HG03066 (cell line): ENCODE results near the gene LSM14B.

ENCODE experiments used
- ATAC-seq: cut with Tn5 transposase; IDR thresholded peaks from one replicate; pipeline ENCODE4 v1.9.1; 2021; ENCODE audit warnings: low read depth; ENCODE audit not compliant: unreplicated experiment

Gene LSM14B

DNA sequence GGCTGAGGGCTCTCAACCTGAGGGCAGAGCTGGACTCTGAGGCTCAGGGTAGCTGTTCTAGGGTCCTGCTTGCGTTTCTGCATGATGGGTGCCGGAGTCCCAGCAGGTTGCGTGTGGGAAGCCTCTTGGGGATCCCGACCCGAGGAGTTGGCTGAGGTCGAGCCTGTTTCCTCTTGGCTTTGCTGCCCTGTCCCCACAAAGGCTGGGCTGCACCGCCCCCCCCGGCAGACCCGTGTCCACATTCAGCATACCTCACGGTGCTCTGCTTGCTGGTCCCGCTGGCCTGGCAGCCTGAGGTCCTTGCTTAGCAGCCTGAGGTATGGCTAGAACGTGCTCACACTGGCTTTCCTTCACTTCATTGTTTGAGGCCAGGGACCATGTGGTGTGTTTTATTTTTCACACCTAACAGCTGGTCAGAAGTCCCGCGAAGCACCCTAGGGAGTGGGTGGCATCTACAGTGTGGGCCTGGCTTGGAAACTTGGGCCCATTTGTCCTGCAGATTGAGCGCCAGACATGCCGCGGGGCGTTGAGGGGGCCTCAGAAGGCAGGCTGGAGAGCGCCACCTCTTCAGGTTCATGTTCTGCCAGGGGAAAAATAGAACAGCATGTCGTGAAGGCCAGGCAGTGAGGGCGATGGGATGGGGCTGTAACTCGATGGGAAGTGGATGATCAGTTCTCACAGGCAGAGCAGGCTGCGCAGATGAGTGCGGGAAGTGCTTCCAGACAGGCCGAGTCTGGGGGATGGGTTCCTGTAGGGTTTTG is 9.5 kb downstream of the LSM14B start:
- no peak for ATAC-seq

GRCh38 chr20:62132421-62132820 is 10.1 kb downstream of the LSM14B start:
- no peak for ATAC-seq

GRCh38 chr20:62133051-62133845 is 11.0 kb downstream of the LSM14B start:
- no peak for ATAC-seq

DNA sequence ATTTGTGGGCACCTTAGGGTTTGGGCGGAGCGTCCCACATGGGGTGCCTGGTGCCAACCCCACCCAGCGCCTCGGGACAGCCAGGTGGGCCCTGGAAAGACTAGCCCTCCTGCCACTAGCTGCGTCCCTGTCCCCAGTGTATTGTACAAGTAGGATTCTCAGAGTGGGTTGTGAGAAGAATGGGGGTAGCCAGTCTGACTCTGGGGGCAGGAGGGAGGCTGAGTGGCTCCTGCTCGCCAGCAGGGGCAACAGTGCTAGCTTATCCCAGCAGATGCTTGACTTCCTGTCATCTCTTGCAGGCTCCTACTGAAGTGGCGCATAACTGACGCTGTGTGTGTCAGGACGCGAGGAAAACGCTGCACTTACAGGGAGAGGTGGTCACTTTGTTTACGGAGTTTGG is 11.6 kb downstream of the LSM14B start:
- no peak for ATAC-seq

DNA sequence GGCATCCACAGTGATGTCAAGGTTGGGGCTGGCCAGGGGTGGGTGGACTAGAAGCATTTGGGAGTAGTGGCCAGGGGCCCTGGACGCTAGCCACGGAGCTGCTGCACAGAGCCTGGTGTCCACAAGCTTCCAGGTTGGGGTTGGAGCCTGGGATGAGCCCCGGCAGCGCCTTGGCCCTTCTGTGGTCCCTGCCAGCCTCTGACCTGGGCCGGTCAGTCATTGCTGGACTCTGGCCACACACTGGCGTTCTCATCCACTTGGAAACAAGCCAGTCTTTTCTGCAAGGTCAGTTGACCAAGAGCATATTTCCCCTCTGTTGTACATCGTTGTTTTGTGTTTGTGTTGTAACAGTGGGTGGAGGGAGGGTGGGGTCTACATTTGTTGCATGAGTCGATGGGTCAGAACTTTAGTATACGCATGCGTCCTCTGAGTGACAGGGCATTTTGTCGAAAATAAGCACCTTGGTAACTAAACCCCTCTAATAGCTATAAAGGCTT is 12.5 kb downstream of the LSM14B start:
- ATAC-seq, result no peak

GRCh38 chr20:62135573-62136266 is 13.4 kb downstream of the LSM14B start:
- no peak for ATAC-seq

DNA sequence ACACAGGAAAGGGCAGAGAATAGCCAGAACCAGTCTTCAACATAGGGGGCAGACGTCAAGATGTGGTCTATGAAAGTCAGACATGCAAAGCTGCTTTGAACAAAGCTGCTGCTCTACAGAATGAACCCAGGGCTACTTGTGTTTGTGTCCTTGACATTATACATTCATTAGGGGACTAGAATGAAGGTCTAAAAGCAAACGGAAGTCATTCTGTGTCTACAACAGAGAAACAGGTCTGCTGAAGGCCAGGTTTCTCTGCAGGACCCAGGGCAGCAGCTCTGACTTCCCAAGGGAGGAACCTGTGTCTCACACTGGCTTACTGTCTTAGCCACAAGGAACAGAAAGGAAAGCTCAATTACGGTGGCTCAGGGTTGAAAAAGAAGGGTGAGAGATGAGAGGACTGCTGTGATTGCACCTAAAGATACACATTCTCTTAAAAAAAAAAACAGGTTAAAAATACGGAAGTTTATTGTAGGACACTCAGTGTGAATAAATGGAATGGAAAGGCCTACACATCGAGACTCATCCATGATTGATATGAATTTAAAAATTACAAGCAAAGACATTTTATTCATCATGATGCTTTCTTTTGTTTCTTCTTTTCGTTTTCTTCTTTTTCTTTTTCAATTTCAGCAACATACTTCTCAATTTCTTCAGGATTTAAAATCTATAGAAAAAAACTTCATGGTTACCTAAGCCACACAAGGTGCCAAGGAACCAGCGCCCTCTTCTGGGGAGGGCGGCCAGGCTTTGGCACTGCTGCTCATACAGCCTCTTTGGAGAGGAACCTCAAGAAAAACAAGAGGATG is 14.2 kb downstream of the LSM14B start:
- ATAC-seq, result no peak

GRCh38 chr20:62137092-62137384 is 14.8 kb downstream of the LSM14B start:
- no peak for ATAC-seq

DNA sequence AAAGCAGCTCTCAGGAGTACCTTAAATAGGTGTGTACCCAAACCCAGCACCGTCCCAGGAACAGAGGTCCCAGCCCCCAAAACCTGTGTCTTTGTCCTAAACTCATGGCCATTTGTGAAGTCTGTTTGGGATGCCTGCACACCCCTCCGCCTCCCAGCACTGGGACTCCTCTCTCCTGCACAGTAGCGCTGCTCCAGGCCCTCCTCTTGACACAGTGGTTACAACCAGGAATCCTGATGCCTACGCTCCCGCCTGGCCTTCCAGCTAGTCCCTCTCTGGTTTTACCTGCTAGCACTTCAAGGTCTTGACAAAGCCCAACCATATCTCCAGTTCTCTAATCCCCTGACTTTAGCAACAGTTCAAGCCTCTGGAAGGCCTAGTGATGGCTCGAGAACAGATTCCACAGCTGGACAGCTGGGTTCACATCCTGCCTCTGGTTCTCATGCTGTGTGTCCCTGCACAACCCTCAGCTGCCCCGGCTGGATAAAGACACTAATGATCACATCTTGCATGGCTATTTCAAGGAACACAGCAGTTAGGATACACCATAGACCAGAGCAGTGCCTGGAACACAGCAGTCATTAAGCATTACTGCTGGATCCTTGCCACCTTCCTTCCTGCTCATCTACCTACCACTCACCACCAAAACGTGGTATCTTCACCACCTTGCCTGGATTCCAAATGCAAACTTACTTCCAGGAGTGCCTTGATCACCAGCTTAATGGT is 15.4 kb downstream of the LSM14B start:
- ATAC-seq, result no peak

- no peak for ATAC-seq
Measured at GRCh38 chr20:62138204-62138543, 15.9 kb downstream of the LSM14B start.

- no peak for ATAC-seq
Measured at GRCh38 chr20:62138912-62139311, 16.6 kb downstream of the LSM14B start.

DNA sequence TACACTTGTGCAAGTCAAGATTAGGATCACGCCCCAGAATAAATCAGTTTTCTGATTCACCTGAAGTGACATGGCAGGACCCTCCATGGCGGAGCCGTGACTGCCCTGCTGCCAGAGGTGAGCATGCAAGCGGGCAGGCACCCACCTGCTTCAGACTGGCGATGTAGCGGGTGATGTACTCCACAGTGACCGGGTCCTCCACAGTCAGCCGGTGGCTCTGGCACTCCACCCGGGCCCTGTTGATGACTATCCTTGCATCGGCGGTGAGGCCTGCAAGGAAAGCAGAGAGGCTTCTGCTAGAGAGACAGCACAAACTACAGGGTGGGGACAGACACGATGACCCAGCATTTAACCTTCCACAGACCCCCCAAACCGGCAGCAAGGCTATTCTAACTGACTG is 17.4 kb downstream of the LSM14B start:
- no peak for ATAC-seq

GRCh38 chr20:62141043-62141396 is 18.7 kb downstream of the LSM14B start:
- no peak for ATAC-seq

- no peak for ATAC-seq
Measured at GRCh38 chr20:62141397-62142251, 19.3 kb downstream of the LSM14B start.

DNA sequence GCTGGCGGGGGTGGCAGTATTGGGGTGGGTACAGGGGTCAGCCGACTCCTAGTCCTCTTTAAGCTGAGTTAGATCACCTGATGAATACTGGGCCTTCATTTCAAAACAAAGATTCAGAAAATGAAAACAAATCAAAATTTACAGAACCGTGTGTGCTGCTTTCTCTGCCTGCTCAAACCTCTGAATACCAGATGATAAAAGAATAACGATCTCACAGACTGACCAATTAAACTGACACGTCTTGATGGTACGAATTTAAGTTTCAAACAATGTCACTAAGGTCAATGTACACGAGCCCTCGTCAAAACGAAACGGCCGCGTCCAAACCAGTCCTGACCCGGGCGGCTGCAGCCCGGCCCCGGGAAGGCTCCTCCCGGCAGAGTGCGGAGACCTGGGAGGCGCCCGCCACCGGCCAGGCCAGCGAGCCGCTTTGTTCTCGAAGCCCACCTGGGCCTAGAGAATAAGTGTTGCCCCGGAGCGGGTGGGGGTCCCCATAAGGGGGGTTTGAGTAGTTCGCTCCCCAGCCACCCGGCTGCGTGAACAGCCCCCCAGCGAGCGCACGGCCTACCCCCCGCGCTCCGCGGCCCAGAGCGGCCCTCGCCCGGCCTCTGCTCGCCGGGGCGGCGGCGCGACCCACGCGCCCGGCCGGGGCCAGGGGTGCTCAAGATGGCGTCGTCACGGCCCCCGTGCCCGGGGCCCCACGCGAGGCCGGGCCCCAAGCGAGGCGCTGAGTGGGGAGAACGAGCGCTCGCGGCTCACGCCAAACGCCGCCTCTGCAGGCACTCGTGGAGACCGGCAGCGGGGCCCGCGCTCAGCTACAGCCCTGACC is 20.2 kb downstream of the LSM14B start:
- peak; percentile 18 for ATAC-seq

GRCh38 chr20:62143081-62143956 is 21.0 kb downstream of the LSM14B start, which contains the start of the genes PSMA7 and SS18L1:
Gene PSMA7 (minus strand): TSS chr20:62143394. CDS start chr20:62143303, 91 bp downstream.
Gene SS18L1 (plus strand): TSS chr20:62143769. CDS start chr20:62143821, 52 bp downstream.
- peak; percentile 70 for ATAC-seq
